PC-3 (cell line): Measurements from ENCODE around the gene DEK.

Experiments
- EZH2 ChIP-seq: fragments of 300-600 bp; sonication (generic); IDR thresholded peaks from one replicate; pipeline ENCODE4 v1.6.1; 2017; ENCODE audit warnings: antibody characterized with exemption, mild to moderate bottlenecking, low read length; ENCODE audit not compliant: unreplicated experiment
- EZH2phosphoT487 ChIP-seq: fragments of 300-600 bp; sonication (generic); IDR thresholded peaks from 2 replicates; pipeline ENCODE4 v1.6.1; 2018; ENCODE audit warnings: mild to moderate bottlenecking, antibody characterized with exemption, low read length, borderline replicate concordance
- TF ChIP-seq, protein P1 (sequence below): fragments of 300-600 bp; sonication (generic); conservative IDR thresholded peaks from 2 replicates; pipeline ENCODE4 v1.5.1; 2017; ENCODE audit warnings: antibody characterized with exemption, low read depth, mild to moderate bottlenecking, low read length

DNA sequence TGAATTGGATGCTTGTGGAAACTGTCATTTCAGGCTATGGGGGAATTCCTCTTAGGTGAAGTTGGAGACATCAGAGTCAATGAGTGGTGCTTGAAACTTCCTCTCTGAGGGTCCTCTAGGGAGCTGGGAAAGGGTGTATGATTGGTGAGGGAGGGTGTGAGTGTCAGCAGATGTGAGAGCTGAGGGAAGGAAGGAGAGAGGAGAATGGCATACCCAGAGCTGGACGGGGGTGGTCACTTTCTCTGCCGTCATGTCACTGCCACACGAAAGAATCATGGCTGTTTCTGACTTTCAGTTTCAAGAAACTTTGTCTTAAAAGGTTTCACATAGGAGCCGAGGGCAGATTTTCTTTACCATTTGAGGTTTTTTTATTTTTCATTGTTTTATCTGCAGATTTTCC is 50.3 kb downstream of the DEK start:
- TF ChIP-seq, protein P1, sequence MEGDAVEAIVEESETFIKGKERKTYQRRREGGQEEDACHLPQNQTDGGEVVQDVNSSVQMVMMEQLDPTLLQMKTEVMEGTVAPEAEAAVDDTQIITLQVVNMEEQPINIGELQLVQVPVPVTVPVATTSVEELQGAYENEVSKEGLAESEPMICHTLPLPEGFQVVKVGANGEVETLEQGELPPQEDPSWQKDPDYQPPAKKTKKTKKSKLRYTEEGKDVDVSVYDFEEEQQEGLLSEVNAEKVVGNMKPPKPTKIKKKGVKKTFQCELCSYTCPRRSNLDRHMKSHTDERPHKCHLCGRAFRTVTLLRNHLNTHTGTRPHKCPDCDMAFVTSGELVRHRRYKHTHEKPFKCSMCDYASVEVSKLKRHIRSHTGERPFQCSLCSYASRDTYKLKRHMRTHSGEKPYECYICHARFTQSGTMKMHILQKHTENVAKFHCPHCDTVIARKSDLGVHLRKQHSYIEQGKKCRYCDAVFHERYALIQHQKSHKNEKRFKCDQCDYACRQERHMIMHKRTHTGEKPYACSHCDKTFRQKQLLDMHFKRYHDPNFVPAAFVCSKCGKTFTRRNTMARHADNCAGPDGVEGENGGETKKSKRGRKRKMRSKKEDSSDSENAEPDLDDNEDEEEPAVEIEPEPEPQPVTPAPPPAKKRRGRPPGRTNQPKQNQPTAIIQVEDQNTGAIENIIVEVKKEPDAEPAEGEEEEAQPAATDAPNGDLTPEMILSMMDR: no peak
- no peak for TF ChIP-seq EZH2
- no peak for TF ChIP-seq EZH2phosphoT487
